GM21423 (cell line): ENCODE results near the gene PTPRH.
"Not testable (repeated sequence)": the region's sequence is repeated elsewhere in the genome, so short reads cannot be mapped to it uniquely, and the experiment has no call there.

Experiments used
- ATAC-seq: cut with Tn5 transposase; IDR thresholded peaks from one replicate; pipeline ENCODE4 v1.9.1; 2021; ENCODE audit warnings: mild to moderate bottlenecking, moderate library complexity; ENCODE audit not compliant: unreplicated experiment

The PTPRH gene

DNA sequence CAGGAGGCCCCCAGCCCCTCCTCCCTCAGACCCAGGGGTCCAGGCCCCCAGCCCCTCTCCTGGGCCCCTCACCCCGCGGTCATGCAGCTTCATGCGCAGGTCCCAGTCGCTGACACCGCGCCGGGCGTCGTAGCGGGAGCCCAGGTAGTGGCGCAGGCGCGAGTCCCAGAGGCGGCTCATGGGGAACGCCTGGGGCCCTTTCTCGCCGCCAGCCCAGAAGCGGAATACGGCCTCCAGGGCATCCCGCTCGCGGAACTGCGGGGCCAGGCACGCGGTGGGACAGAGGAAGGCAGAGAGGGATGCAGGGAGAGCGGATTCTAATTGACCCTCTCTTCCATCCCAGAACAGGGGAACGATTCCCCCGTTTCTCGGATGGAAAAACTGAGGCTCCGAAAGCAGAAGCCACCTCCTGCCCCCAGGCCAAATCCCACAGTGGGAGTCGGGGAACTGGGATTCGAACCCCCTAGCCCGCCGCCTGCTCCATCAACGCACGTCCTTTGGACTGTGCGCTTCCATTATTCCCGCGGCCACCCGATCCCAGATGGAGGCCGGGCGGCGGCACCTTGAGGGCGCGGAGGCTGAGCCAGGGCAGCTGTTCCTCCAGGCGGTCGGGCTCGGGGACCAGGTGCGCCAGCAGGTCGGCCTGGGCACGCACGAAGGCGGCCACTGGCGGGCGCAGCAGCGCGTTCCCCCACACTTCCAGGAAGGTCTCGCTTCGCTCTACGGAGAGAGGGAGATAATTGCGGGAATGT lies 47.6 kb downstream of the PTPRH start:
- no peak for ATAC-seq

DNA sequence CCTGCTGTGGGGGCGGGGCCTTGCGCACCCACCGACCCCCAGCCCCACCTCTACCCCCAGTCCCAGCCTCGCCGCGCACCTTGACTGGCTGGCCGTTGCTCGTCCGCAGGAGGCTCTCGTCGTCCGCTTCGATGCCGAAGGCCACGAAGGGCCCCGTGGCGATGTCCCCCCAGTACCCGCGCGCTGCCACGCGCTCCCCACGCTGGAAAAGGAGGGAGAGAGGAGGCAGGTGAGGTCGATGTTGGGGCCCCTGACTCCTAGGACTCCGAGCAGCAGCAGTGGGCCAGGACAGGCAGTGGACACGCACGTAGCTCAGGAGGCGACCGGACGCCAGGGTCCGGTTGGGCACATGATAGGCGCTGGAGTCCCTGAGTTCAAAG lies 48.3 kb downstream of the PTPRH start:
- ATAC-seq: no peak

DNA sequence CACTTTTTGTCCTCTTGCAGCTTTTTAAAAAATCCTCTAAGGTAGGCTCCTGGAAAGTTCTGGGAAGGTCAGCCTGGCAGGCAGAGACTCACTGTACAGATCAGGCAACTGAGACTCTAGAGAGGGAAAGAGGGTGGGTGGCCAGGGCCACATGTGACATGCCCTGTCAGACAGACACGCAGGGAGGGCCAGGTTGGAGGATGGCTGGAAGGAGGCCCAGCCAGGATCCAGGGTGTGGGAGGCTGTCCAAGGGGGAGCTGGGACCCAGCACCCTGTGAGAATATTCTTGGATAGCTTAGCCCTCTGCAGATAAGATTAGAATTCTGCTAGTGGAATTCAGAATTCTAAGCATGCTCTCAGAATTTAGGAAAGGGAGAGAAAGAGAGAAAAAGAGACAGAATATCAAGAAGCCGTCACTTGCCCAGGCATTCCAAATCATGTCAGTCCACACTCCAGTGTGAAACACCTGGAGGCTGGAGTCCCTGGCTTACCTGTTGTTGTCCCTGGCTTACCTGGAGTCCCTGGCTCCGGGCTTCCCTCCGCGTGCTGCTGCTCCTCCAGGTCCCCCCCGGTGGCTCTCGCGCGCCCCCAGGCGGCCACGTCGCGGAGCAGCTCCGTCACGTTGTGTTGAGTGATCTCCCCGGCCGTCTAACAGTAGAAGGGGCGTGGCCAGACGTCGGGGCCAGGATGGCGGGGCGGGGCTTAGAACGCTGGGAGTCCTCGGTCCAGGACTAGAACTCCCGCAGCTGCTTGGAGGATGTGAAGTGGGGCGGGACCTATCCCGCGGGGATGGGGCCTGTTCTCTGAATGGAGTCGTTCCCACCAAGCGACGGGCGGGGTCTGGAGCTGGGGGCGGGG lies 48.9 kb downstream of the PTPRH start:
- ATAC-seq: peak; percentile 56

DNA sequence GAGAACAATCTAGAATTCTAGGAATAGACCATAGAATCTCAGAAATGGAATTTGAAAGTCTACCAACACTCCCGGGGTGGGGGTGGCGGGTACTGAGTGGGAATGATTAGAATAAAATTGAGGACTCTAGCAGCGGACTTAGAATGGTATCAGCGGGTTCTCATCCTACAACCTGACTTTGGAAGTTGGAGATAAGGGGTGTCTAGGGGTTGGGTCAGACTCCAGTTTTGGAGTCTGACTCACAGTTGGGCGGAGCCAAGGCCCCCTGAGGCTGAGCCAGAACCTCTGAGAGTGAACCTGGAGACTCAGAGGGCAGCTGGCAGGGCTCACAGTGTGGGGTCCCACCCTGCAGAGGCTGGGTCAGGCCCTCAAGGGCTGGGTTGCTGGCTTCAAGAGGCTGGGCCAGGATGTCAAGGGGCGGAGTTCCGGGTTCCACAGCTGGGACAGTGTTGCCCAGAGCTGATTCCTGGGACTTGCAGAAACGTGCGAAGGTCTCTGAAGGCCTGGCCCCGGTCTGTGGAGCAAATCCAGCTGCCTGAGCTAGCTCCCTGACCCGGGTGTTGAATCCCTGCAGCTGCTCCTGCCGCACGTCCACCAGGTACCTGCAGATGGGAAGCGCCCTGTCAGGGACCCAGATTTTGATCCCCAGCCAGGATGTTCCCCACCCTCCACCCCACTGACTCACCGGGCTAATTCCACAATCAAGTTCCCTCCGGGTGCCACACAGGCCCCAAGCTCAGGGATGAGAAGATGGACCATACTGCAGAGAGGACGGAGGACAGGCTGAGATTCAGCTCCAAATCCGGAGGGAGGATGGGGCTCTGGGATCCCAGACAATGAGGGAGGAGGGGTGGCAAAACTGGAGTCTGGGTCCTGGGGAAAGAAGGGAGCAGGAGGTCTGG lies 50.2 kb downstream of the PTPRH start:
- no peak for ATAC-seq

DNA sequence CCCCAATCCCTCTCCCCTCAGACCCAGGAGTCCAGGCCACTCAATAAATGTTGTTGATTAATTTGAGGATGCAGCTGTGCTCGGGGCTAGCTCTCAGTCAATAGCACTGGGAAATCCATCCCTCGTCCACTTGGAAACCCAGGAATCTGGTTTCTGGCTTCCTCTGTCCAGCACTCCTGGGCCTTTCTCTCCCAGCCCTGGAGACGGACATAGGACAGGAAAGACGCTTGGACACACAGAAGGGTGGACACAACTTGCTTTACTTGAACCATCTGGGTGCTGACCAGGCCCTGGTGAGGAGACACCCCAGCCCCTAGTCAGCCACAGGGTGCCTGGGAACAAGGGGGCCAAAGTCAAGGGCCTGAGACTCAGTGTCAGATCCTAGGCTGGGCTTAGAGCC lies 50.9 kb downstream of the PTPRH start:
- ATAC-seq: no peak

DNA sequence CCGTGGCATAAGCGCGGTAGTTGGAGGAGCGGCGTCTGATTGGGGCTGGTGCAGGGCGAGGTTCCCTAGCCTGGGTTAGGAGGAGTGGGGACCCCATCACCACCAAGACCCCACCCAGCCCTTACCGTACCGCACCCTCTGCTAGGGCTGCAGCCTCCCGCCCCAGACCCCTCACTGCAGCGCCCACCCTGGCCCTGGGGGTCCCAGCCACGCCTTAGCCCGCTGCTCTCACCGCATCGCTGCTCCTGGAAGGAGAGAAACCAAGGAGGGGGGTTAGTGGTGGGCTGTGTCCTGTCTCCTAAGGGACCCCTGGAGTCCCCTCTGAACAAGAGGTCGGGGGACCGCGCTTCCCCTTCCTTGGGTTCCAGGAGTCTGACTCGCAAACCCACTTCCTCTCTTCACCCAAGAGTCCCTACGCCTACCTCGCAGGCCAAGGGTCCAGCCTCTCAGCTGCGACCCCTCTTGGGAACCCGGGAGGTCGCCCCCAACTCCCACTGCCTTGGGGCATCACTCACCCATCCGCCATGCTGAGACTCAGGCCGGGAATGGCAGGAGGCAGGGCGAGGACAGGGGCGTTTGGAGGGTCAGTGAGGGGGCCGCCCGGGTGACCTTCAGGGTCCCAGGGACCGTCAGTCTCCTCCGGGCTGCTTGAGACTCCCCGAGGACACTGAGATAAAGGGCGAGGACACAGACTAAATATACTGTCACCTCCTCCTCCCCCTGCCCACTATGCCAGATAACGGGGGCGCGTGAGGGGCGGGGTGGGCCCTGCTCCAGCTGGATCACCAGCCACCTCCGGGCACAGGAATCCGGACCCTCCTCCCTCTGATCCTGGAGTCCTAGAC lies 52.0 kb downstream of the PTPRH start, which contains the start of gene TNNI3:
TSS of gene TNNI3 (minus strand) at position 669 of the 845 bp plus-strand sequence. CDS start at position 526, 143 bp downstream.
- ATAC-seq: no peak

DNA sequence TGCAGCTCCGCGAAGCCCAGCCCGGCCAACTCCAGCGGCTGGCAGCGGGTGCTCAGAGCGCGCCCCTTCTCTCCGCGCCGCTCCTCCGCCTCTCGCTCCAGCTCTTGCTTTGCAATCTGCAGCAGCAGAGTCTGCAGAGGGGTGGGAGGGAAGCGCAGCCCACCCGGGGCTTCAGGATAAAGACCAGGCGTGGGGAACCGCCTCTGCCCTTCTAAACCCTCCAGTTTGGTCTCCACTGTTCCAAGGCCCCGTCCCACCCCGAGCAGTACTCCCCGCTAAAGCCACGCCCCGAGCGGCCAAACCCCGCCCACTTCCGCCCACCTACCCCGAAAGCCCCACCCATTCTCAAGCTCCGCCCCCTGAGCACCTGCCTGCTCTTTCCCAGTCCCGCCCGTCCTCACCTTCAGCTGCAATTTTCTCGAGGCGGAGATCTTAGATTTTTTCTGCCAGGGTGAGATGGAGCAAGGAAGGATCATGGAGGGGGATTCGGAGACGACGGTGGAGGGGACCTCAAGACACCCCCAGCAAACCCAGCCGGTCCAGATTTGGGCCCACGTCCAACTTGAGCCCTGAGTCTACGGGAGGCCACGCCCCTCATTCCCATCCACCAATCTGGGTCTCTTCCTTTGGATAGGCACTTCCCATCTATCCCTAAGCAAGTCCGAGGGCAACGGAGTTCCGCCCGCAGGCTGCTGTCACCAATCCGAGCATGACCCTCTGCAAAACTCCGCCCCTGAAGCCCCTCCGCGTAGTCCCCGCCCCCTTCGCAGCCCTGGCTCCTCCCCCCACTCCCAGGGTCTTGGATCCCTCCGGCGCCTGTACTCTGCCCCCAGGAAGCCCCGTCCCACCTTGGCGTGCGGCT lies 52.9 kb downstream of the PTPRH start:
- no peak for ATAC-seq

DNA sequence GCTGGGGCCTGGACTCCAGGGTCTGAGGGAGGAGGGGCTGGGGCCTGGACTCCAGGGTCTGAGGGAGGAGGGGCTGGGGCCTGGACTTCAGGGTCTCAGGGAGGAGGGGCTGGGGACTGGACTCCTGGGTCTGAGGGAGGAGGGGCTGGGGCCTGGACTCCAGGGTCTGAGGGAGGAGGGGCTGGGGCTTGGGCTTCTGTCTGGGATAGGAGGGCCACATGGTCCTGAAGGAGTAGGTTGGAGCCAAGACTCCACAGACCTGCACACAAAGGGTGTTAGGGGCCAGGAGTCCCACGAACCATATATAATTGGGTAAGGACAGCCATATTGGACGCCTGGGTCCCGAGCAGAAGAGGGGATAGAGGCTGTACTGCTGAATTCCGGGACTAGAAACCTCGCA lies 53.5 kb downstream of the PTPRH start:
- not testable (repeated sequence) for ATAC-seq

DNA sequence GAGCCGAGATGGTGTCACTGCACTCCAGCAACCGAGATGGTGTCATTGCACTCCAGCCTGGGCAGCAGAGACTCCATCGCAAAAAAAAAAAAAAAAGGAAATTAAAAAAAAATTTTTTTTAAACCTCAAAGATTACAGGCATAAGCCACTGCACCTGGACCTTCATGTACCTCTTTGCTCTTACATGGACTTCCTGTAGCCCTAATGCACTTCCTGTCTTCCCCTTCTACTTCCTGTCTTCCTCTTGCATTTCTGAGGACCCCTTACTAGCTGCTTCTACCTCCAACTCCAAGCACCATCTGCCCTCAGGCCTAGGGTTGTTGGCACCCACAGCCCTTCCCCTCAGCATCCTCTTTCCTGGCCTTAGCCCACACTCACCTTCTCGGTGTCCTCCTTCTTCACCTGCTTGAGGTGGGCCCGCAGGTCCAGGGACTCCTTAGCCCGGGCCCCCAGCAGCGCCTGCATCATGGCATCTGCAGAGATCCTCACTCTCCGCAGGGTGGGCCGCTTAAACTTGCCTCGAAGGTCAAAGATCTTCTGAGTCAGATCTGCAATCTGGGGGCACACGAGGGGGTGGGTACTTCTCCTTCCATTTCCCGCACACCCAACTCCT lies 55.5 kb downstream of the PTPRH start:
- ATAC-seq: no peak

DNA sequence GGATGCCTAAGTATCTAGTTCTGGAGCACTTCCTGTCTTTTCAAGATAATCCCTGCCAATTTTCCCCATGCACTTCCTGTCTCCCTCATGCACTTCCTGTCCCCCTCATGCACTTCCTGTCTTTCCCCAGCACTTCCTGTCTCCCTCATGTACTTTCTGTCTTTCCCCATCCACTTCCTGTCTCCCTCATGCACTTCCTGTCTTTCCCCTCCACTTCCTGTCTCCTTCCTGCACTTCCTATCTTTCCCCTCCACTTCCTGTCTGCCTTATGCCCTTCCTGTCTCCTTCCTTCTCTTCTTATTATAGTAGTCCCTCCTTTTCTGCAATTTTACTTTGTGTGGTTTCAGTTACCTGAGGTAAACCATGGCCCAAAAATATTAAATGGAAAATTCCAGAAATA lies 57.3 kb downstream of the PTPRH start:
- no peak for ATAC-seq

DNA sequence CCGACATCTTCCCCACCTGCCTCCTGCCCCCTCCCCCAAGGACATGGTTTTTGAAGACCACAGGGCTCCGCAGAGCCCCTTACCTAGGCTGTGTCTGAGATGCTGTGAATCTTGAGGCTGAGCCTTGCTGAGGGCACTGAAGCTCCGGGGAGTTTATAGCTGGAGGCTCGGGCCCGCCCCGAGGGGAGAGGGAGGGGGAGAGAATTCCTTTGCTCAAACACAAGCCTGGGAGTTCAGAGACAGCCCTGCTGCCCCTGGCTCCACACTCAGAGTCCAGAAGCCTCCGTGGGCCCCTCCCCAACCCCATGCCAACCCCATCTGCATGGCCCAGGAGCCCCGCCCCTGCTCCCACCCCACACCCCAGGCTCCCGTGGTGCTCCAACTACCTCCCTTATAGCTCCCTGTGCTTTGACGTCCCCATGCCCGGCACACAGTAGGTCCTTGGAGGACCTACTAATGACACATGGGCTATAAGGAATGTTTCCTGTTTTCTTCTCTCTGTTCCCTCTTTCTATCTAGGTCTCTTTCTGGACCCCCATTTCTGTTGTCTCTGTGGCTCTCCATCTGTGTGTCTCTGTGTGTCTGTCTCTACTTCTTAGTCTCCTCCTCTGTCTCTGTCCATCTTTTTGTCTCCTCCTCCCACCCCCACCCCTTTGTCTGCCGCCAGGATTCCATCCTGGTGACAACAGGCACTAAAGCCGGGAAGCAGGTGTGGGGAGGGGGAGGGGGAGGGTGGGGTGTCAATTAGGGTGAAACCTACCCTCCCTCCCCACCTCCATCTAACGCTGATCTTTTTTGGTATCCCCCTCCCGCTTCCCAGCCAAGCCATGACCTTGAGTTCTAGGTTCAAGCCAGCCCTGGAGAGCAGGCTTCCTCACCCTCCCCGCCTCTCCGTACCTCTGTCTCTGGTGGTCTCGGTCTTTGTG lies 60.0 kb downstream of the PTPRH start, which contains the start of gene TNNT1:
TSS of gene TNNT1 (minus strand) at position 129 of the 926 bp plus-strand sequence. CDS start 2,049 bp downstream, outside the sequence.
- ATAC-seq: no peak

DNA sequence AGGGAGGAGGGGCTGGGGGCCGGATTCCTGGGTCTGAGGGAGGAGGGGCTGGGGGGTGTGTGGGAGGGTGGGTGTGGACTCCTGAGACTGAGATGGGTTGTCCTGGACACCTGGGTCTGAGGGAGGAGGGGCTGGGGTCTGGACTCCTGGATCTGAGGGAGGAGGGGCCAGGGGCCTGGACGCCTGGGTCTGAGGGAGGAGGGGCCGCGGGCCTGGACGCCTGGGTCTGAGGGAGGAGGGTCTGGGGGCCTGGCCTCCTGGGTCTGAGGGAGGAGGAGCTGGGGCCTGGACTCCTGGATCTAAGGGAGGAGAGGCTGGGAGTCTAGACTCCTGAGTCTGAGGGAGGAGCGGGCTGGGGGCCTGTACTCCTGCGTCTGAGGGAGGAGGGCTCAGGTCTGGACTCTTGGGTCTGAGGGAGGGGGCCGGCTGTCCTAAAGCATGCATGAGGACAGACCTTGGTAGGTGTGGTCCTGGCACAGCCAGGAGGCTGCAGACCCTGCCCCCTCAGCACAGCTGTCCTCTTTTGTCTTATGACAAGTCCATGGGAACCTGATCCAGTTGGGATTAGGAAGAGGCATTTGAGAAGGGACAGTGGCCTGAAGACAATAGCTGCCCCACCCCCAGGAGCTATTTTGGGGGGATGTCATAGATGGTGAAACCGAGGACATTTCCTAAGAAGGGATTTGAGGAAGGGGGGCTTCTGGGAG lies 61.6 kb downstream of the PTPRH start:
- ATAC-seq: no peak

DNA sequence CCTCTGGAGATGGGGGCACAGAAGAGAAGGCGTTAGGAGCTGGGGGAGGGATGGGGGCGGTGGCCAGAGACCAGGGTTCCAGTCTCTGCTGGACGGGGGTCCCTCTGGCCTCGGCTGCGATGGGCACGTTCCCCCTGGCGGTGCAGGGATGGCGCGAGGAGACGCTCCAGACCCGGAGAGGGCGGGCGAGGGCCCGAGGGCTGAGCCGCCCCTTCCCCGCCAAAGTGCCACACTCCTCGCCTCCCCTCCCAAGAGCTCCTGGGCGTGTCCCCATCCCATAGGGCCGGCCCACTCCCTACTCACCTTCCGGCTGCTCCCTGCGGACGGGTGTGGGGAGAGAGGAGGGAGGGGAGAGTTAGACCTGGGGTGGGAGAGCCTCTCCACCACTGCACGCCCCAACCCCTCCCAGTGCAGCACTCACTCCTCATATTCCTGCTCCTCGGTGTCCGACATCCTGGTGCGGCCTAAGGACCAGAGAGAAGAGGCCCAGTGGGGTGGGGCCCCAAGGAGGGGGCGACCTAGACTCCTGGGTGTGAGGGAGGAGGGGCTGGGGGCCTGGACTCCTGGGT lies 62.5 kb downstream of the PTPRH start:
- no peak for ATAC-seq

DNA sequence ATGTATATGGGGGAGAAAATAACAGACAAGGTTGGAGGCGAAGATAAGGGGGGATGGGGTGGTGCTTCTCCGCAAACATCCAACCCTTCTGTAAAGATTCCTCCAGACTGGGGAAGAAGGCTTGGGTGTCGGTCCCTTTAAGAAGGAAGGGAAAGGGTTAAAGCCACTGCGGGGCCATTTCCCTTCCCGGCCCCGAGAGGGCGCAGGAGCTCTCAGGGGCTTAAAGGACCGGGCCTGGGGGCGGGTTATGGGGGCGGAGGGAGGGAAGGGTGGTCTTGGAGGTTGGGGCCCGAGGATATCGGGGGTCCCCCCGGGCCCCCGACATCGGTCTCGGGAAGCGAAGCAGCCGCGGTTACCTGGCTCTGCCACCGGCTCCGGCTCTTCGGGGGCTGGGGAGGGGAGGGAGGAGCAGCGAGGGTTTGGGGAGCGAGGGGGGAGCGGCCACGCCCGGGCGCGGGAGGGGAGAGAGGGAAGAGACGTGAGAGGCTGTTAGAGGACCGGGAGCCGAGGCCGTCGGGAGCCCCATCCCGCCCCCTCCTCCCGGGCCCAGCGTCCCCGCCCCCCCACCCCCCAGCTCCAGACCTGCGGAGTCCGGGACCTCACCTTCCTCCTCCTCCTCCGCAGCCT lies 63.1 kb downstream of the PTPRH start:
- ATAC-seq: no peak

DNA sequence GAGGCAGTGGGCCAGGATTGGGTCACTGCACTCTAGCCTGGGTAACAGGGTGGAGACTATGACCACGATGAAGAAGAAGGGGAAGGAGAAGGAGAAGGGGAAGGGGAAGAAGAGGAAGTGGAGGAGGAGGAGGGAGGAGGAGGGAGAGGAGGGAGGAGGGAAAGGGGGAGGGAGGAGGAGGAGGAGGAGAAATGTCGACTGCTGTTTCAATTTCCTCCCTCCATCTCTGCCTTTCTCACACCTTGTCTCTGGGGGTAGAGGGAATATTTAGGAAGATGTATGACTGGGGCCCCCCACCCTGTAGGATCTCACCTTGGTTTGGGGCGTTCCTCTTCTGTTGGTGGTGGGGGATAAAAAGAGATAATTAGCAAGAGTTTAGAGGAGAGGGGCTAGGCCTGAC lies 64.1 kb downstream of the PTPRH start:
- no peak for ATAC-seq

DNA sequence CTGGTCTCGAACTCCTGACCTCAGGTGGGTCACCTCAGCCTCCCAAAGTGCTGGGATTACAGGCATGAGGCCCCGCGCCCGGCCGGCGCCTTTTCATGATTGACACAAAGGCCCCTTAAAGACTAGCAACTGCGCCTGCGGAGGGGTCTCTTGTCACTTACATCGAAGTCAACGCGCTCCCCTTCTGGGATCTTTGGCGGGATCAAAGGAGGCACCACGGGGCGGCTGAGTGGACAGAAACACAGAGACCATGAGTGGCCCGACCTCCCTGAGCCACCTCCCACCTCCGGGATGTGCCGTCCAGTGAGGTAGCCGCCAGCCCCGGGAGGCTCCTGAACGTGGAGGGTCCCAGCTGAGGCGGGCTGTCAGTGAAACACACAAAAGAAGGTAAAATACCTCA lies 67.6 kb downstream of the PTPRH start:
- ATAC-seq: no peak
